RPMI7951 (cell line): ENCODE data around the gene YPEL5. TPM values are rescaled to one million over a fixed set of nuclear protein-coding genes. Genes with fewer than 3 reads are reported as not detected.
"Not testable (repeated sequence)": the region's sequence is repeated elsewhere in the genome, so short reads cannot be mapped to it uniquely, and the experiment has no call there.

Experiments used
- DNase-seq: peaks from one replicate; pipeline ENCODE4 v3.0.0-alpha.2; 2012; ENCODE audit warnings: low read depth
- total RNA-seq: library from RNA; depleted of rRNA; stranded (reverse); fragments of >200 nt; shearing (Covaris generic); gene quantifications from 2 replicates; pipeline ENCODE4 v1.2.3, GENCODE V29; 2014; rRNA removed

The YPEL5 gene
- 47.1 and 64.4 TPM in 2 replicates for total RNA-seq

GRCh38 chr2:30146337-30147195 is at the start of gene YPEL5:
TSS of gene YPEL5 (plus strand) at chr2:30147007. CDS start at chr2:30156652, 9,645 bp downstream.
- DNase-seq: peak; percentile 99

- no peak for DNase-seq
Observed at GRCh38 chr2:30098266-30099005, 48.4 kb upstream of the YPEL5 start.

GRCh38 chr2:30099366-30099765 is 47.4 kb upstream of the YPEL5 start:
- not testable (repeated sequence) for DNase-seq

- not testable (repeated sequence) for DNase-seq
Observed at GRCh38 chr2:30100691-30101090, 46.1 kb upstream of the YPEL5 start.

- DNase-seq: no peak
Observed at GRCh38 chr2:30104307-30104706, 42.5 kb upstream of the YPEL5 start.

GRCh38 chr2:30105556-30105955 is 41.3 kb upstream of the YPEL5 start:
- no peak for DNase-seq

GRCh38 chr2:30106543-30106942 is 40.3 kb upstream of the YPEL5 start:
- DNase-seq: peak; percentile 94

GRCh38 chr2:30108192-30108591 is 38.6 kb upstream of the YPEL5 start:
- no peak for DNase-seq

GRCh38 chr2:30108851-30109250 is 38.0 kb upstream of the YPEL5 start:
- DNase-seq: no peak

- peak; percentile 65 for DNase-seq
Observed at GRCh38 chr2:30109856-30110255, 37.0 kb upstream of the YPEL5 start.

GRCh38 chr2:30110773-30111172 is 36.0 kb upstream of the YPEL5 start:
- peak; percentile 50 for DNase-seq

GRCh38 chr2:30111186-30111585 is 35.6 kb upstream of the YPEL5 start:
- not testable (repeated sequence) for DNase-seq

- DNase-seq: peak; percentile 21
Observed at GRCh38 chr2:30112561-30112960, 34.2 kb upstream of the YPEL5 start.

GRCh38 chr2:30113617-30114293 is 33.1 kb upstream of the YPEL5 start:
- peak; percentile 97 for DNase-seq

GRCh38 chr2:30115141-30115980 is 31.4 kb upstream of the YPEL5 start:
- DNase-seq: peak; percentile 83

GRCh38 chr2:30115981-30116285 is 30.9 kb upstream of the YPEL5 start:
- no peak for DNase-seq

- no peak for DNase-seq
Observed at GRCh38 chr2:30122362-30122761, 24.4 kb upstream of the YPEL5 start.

- peak; percentile 48 for DNase-seq
Observed at GRCh38 chr2:30127016-30127893, 19.6 kb upstream of the YPEL5 start.

GRCh38 chr2:30134582-30134981 is 12.2 kb upstream of the YPEL5 start:
- DNase-seq: no peak

GRCh38 chr2:30135541-30135940 is 11.3 kb upstream of the YPEL5 start:
- peak; percentile 34 for DNase-seq
